ENCODE measurements around the gene CHAC2.

GRCh38 chr2:53770264-53770663, 2.7 kb downstream of the CHAC2 start:
- TF ChIP-seq CTCF (IDR thresholded peaks at IDR 0.05 in 2 of 3, conservative IDR thresholded peaks at IDR 0.05 in 1 of 3; ENCODE audit: borderline replicate concordance in 1 of 3, insufficient read depth in 1 of 3, low read depth in 2 of 3, low read length in 2 of 3) (no peak), REST (IDR thresholded peaks at IDR 0.05; ENCODE audit: low read depth) (no peak), POLR2A (IDR thresholded peaks at IDR 0.05; ENCODE audit: borderline replicate concordance, extremely low read depth, insufficient read depth, insufficient read length) (no peak), SRF (IDR thresholded peaks at IDR 0.05; ENCODE audit: low read depth) (no peak), ZNF274 (IDR thresholded peaks at IDR 0.05; ENCODE audit: low read depth, low read length) (no peak), POLR2AphosphoS5 (IDR thresholded peaks at IDR 0.05; ENCODE audit: low read depth, low read length) (no peak), EZH2 (IDR thresholded peaks at IDR 0.05) (no peak), ATF3 (IDR thresholded peaks at IDR 0.05) (no peak), SP1 (IDR thresholded peaks at IDR 0.05; ENCODE audit: low read depth) (no peak), RAD21 (IDR thresholded peaks at IDR 0.05; ENCODE audit: low read depth) (no peak), CEBPB (IDR thresholded peaks at IDR 0.05; ENCODE audit: low read depth) (no peak), YY1 (IDR thresholded peaks at IDR 0.05; ENCODE audit: extremely low read depth, insufficient replicate concordance, low read depth, low read length) (no peak), MAX (IDR thresholded peaks at IDR 0.05) (no peak), ELF1 (IDR thresholded peaks at IDR 0.05; ENCODE audit: borderline replicate concordance, low read depth) (no peak)
